ENCODE results near the gene CDHR5. TPM values are rescaled to one million over a fixed set of nuclear protein-coding genes. Genes with fewer than 3 reads are reported as not detected.

Gene CDHR5
- total and polyA plus RNA-seq, 9 of the 15 experiments (the other 6 are each of a cell fraction or from before 2014, with no cell fraction given), result 0.16 TPM; not detected in 8

- TF ChIP-seq RAD21 (CRISPR knock-in tag; conservative IDR thresholded peaks at IDR 0.05 in 1 of 2, IDR thresholded peaks at IDR 0.05 in 1 of 2) (peak; percentile 49 to 78), ARID3B (CRISPR knock-in tag; IDR thresholded peaks at IDR 0.05; ENCODE audit: borderline replicate concordance) (no peak), ZBTB49 (CRISPR knock-in tag; IDR thresholded peaks at IDR 0.05; ENCODE audit: borderline replicate concordance) (no peak), SREBF1 (IDR thresholded peaks at IDR 0.05; ENCODE audit: borderline replicate concordance, low read depth, low read length) (no peak), XRCC3 (IDR thresholded peaks at IDR 0.05) (no peak), NFIC (IDR thresholded peaks at IDR 0.05) (peak; percentile 46; the same call in 1 of the 2 replicates), STAG1 (CRISPR knock-in tag; IDR thresholded peaks at IDR 0.05; ENCODE audit: borderline replicate concordance) (peak; percentile 71; the same call in 1 of the 2 replicates), MECOM (CRISPR knock-in tag; IDR thresholded peaks at IDR 0.05) (no peak), MYNN (IDR thresholded peaks at IDR 0.05) (0 out of 2 replicates have a peak, but pooled peaks have one; percentile 66), MYNN (CRISPR knock-in tag; IDR thresholded peaks at IDR 0.05) (no peak), TAF15 (IDR thresholded peaks at IDR 0.05; ENCODE audit: low read depth, low read length) (no peak), ZFP1 (CRISPR knock-in tag; IDR thresholded peaks at IDR 0.05) (no peak), MAX (CRISPR knock-in tag; IDR thresholded peaks at IDR 0.05) (no peak), POLR2G (IDR thresholded peaks at IDR 0.05; ENCODE audit: low read depth, low read length) (0 out of 2 replicates have a peak, but pooled peaks have one; percentile 27), SRF (CRISPR knock-in tag; IDR thresholded peaks at IDR 0.05) (no peak)
These were observed 38.0 kb upstream of the CDHR5 start (continued) for GRCh38 chr11:662689-663274.
